ENCODE results near the gene FANCI.

FANCI gene

DNA sequence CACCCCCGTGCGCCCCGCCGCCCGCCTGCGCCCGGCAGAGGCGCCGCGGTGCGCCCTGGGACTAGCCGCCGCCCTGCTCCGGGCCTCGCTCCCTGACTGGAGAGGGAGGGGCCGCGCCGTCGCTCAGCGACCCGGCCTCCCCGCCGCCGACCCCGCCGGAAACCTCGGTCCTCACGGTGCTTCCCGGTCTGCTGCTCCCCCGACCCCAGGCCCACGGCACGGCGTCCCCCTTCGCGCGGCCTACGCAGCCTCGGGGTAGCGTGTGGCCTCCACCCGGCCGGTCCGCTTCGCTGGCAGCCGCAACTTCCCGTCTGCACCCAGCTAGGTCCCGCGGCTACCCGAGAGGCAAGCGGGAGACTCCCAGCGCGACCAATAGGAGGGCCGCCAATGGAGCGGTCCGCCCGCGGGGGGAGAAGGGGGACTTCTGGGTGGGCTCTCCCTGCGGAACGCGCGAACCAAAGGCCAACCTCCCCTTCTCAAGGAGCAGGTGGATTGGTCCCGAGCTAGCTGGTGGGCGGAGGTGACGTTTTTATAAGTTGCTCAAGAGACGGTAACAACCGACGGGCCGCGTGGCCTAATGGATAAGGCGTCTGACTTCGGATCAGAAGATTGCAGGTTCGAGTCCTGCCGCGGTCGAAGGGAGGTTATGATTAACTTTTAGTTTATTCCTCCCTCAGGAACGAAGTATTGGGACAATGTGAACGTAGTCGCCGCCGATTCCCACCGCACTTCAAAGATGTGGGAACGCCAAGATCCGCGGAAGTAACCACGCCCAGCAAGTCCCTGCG is 90.9 kb downstream of the FANCI start, which contains the start of gene POLG:
TSS of gene POLG (minus strand) at position 315 of the 788 bp plus-strand sequence. CDS start 1,070 bp downstream, outside the sequence.
- TF ChIP-seq, protein P1, sequence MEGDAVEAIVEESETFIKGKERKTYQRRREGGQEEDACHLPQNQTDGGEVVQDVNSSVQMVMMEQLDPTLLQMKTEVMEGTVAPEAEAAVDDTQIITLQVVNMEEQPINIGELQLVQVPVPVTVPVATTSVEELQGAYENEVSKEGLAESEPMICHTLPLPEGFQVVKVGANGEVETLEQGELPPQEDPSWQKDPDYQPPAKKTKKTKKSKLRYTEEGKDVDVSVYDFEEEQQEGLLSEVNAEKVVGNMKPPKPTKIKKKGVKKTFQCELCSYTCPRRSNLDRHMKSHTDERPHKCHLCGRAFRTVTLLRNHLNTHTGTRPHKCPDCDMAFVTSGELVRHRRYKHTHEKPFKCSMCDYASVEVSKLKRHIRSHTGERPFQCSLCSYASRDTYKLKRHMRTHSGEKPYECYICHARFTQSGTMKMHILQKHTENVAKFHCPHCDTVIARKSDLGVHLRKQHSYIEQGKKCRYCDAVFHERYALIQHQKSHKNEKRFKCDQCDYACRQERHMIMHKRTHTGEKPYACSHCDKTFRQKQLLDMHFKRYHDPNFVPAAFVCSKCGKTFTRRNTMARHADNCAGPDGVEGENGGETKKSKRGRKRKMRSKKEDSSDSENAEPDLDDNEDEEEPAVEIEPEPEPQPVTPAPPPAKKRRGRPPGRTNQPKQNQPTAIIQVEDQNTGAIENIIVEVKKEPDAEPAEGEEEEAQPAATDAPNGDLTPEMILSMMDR (IDR thresholded peaks at IDR 0.05; ENCODE audit: insufficient read depth, low read length, poor library complexity, severe bottlenecking) = no peak
- DNase-seq (ENCODE audit: extremely low read depth, insufficient read length) = peak; percentile 100
- Histone ChIP-seq H3K4me3 (replicated peaks; ENCODE audit: low read depth, low read length) (peak within 1 kb of the TSS; percentile 80), H3K36me3 (ENCODE audit: control insufficient read depth, insufficient read depth, low read length) (peaks cover 12% of the 10 kb centered on the region), H3K27me3 (replicated peaks; ENCODE audit: control insufficient read depth, insufficient read depth, low read length) (no peaks in the 10 kb centered on the region)

DNA sequence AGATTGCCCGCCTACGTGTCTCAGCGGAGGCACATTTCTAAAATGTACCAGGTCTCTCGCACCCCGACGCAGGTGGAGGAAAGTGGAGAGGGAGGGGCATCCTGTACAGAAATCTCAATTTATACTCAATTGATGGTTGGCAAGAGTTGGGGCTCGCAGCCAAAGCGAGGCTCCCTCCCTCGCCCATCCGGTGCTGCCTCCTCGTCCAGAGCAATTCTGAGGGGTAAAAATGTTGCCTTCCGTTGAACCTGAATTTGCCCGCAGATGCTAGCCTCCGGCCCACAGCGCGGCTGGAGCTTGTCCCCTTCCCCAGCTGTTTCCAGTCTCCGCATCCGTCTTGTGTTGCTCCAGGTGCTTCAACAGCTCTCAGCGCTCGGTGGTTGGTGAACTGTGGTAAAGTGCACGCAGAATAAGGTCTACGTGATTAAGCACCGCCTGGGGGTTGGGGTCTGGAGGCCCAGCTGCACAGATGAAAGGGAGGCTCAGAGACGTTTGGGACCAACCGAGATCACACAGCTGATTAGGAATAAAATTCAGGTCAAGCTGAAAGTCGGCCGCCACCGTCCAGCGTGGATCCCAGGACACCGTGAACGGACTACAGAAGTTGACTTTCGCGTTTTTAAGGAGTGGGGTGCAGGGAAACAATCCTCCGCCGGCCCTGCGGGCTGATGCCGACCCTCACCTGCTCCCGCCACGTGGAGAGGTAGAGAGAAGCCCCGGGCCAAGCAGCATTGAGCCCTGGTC is 91.7 kb downstream of the FANCI start:
- peaks cover 8% of the 10 kb centered on the region for H3K36me3 ChIP-seq (ENCODE audit: control insufficient read depth, insufficient read depth, low read length)
- TF ChIP-seq, protein P1 (IDR thresholded peaks at IDR 0.05; ENCODE audit: insufficient read depth, low read length, poor library complexity, severe bottlenecking) = no peak
- no peaks in the 10 kb centered on the region for H3K27me3 ChIP-seq (replicated peaks; ENCODE audit: control insufficient read depth, insufficient read depth, low read length)
- peak overlapping the region; percentile 63 for H3K4me3 ChIP-seq (replicated peaks; ENCODE audit: low read depth, low read length)
- DNase-seq (ENCODE audit: extremely low read depth, insufficient read length) = no peak

- no peaks in the 10 kb centered on the region for H3K27me3 ChIP-seq (replicated peaks; ENCODE audit: control insufficient read depth, insufficient read depth, low read length)
- no peaks in the 10 kb centered on the region; the same call in 1 of the 2 replicates for H3K36me3 ChIP-seq (ENCODE audit: control insufficient read depth, insufficient read depth, low read length)
- TF ChIP-seq, protein P1 (IDR thresholded peaks at IDR 0.05; ENCODE audit: insufficient read depth, low read length, poor library complexity, severe bottlenecking) = no peak
- DNase-seq (ENCODE audit: extremely low read depth, insufficient read length) = no peak
- H3K4me3 ChIP-seq (replicated peaks; ENCODE audit: low read depth, low read length) = no peak overlapping the region
These were observed 94.3 kb downstream of the FANCI start for GRCh38 chr15:89338036-89338435.

- DNase-seq (ENCODE audit: extremely low read depth, insufficient read length) = no peak
- no peak overlapping the region for H3K4me3 ChIP-seq (replicated peaks; ENCODE audit: low read depth, low read length)
- TF ChIP-seq, protein P1 (IDR thresholded peaks at IDR 0.05; ENCODE audit: insufficient read depth, low read length, poor library complexity, severe bottlenecking) = no peak
- H3K36me3 ChIP-seq (ENCODE audit: control insufficient read depth, insufficient read depth, low read length) = no peaks in the 10 kb centered on the region
- no peaks in the 10 kb centered on the region; the same call in 1 of the 2 replicates for H3K27me3 ChIP-seq (replicated peaks; ENCODE audit: control insufficient read depth, insufficient read depth, low read length)
These were observed 96.8 kb downstream of the FANCI start for GRCh38 chr15:89340573-89340972.

- TF ChIP-seq, protein P1 (IDR thresholded peaks at IDR 0.05; ENCODE audit: insufficient read depth, low read length, poor library complexity, severe bottlenecking) = no peak
- Histone ChIP-seq H3K36me3 (ENCODE audit: control insufficient read depth, insufficient read depth, low read length) (no peaks in the 10 kb centered on the region), H3K27me3 (replicated peaks; ENCODE audit: control insufficient read depth, insufficient read depth, low read length) (no peaks in the 10 kb centered on the region; the same call in 1 of the 2 replicates), H3K4me3 (replicated peaks; ENCODE audit: low read depth, low read length) (no peak overlapping the region)
- no peak for DNase-seq (ENCODE audit: extremely low read depth, insufficient read length)
These were observed 97.7 kb downstream of the FANCI start for GRCh38 chr15:89341316-89342005.
